ENCODE measurements around the gene PRDX2.

PRDX2 gene

DNA sequence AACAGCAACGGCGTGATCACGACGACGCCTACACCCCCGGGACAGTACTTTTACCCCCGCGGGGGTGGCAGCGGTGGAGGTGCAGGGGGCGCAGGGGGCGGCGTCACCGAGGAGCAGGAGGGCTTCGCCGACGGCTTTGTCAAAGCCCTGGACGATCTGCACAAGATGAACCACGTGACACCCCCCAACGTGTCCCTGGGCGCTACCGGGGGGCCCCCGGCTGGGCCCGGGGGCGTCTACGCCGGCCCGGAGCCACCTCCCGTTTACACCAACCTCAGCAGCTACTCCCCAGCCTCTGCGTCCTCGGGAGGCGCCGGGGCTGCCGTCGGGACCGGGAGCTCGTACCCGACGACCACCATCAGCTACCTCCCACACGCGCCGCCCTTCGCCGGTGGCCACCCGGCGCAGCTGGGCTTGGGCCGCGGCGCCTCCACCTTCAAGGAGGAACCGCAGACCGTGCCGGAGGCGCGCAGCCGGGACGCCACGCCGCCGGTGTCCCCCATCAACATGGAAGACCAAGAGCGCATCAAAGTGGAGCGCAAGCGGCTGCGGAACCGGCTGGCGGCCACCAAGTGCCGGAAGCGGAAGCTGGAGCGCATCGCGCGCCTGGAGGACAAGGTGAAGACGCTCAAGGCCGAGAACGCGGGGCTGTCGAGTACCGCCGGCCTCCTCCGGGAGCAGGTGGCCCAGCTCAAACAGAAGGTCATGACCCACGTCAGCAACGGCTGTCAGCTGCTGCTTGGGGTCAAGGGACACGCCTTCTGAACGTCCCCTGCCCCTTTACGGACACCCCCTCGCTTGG, 9.3 kb downstream of the PRDX2 start:
- DNase-seq: peak; percentile 54 to 62

DNA sequence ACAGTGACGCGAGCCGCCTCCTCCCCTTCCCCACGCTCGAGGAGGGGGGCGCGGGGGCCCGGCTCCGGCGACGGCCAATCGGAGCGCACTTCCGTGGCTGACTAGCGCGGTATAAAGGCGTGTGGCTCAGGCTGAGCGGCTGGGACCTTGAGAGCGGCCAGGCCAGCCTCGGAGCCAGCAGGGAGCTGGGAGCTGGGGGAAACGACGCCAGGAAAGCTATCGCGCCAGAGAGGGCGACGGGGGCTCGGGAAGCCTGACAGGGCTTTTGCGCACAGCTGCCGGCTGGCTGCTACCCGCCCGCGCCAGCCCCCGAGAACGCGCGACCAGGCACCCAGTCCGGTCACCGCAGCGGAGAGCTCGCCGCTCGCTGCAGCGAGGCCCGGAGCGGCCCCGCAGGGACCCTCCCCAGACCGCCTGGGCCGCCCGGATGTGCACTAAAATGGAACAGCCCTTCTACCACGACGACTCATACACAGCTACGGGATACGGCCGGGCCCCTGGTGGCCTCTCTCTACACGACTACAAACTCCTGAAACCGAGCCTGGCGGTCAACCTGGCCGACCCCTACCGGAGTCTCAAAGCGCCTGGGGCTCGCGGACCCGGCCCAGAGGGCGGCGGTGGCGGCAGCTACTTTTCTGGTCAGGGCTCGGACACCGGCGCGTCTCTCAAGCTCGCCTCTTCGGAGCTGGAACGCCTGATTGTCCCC, 10.1 kb downstream of the PRDX2 start, which contains the start of gene JUNB:
Gene JUNB (plus strand): TSS at position 142 of the 706 bp plus-strand sequence. CDS start 286 bp downstream, at position 428.
- peak; percentile 96 to 99 for DNase-seq

DNA sequence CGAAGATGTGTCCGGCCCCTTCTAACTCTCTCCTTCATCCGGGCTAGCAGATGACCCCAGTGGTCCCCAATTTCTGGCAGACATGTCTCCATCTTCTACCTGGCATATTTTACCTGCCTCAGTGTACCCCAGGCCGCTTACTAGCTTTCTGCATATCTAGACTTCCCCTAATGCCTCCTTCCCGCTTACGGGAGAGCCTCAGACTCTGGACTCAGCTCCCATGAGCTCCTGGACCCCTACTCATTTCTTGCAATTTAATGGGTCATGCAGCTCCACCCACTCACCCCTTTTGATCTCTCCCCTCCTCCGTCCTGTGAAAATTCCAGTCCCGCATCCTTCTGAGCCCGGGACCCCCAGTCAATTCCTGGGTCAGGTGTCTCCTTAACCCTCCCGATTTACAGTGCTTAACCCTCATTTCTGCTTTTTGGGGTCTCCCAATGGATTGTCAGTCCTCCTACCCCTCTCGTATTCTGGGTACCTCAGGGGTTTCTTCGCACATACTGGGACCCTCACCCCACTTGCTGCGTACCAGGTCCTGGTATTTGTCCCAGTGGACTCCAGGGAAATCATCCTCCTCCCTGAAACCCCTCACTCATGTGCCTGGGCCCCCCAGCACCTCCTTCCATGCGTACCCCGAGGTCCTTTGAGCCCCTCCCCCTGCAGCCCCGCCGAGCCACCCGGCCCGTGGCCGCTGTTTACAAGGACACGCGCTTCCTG, 10.8 kb downstream of the PRDX2 start:
- DNase-seq: peak in 1 of 2 donors; percentile 29

DNA sequence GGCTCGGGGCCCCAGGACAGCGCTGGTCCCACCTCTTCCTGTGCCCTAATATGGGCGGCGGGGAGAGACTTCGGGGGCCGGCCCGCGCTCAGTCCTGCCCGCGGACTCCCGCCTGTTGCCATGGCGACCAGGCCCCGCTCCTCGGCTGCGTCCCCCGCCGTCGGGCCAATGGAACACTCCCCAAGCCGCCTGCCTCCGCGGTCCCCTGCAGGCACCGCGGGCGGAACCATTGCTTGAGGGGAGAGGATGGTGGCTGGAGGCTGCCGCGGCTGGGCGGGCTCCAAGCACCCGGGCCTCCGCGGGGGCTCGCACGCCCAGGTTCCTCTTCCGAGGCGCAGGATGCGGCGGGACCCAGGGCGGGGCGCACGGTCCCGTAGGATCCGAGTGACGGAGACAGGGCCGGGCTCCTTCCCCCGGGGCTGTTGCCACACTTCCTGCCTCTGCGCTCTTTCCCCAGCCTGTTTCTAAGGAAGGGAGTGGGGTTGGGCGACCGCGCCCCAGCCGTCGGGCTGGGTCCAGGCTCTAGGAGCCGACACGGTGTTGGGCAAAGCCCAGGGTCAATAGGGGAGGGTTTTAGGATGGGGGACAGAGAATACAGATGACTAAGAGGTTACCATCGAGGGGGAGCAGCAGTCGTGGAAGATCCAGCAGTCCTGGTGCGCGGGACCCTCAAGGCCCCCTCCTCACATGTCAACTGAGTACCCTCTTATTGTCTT, 11.5 kb downstream of the PRDX2 start:
- DNase-seq: peak; percentile 97 to 98

DNA sequence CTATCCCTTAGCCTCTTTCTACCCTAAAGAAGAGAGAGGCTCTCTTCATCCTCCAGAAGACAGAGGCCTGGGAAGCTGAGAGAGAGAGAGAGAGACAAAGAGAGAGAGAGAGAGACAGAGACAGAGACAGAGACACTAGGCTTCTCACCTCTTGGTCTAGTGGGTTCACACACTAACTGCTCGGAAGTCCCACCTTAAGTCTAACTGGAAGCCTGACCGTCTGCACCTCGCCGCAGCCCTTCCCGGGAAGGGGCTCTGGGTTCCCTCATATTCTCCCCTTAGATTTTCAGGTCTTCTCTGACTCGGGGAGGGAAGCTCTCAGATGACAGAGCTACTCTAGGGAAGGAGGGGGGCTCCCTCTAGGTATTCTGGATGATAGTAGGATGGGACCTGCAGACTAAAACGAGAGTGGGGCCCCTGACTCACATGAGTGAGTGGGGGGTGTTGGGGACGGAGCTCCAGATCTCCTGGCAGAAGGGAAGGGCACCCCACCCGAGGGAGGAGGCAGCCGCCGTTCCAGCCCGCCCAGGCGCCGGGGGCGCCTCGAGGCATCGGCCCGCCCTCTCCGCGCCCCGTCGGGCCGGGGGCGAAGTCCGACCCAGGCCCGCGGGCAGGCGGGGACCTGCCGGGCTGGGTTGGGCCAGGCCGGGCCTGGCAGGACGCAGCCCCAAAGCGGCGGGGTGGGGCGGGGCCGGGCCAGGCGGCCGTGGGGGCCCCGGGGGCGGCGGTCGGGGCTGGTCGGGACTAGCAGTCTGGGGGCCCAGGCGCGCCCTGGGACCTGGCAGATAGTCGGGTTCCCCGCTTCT, 12.3 kb downstream of the PRDX2 start:
- peak in 1 of 2 donors; percentile 51 for DNase-seq

DNA sequence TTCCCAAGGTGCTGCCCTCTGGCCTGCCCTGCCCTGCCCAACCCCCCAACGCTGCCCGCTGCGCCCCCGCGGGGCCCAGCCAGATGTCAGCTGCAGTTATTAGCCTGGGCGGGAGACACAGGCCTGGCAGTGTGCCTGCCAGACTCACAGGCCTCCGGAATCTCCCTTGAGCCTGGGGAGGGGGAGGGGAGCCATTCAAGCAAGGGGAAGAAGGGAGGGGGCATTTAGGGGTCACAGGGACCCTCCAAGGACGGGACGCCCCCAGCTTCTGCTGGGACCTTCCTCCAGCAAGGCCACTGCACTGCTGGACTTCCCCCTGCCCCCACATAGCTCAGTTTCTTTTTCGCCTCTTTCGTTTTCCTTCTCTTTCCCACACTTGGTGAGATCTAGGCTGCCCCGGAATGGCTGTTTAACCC, 12.9 kb downstream of the PRDX2 start:
- peak; percentile 91 to 97 for DNase-seq

DNA sequence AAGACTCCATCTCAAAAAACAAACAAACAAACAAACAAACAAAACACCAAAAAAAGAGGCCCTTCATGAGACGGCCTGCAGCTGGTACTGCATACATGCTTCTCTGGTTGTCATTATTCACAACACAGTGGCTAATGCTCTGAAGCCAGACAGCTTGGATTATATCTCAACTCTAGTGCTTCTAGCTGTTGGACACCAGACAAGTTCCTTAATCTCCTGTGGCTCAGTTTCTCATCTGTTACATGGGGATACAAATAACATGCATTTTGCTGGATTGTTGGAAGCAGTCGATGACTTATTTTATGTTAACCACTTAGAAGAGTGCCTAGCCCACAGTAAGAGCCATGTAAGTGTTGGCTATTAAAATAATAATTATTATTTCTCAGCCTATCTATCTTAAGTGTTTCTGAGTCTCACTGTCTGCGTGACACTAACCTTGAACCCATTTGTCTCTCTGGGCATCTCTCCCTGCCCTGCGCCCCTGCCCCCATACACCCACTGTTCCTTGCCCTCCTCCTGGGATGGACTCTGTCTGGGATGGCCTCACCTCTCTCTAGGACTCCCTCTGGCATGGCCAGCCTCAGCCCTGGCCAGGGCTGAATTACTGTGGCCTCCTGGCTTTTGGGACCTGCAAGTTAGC, 13.4 kb downstream of the PRDX2 start:
- DNase-seq: peak in 1 of 2 donors; percentile 17

DNA sequence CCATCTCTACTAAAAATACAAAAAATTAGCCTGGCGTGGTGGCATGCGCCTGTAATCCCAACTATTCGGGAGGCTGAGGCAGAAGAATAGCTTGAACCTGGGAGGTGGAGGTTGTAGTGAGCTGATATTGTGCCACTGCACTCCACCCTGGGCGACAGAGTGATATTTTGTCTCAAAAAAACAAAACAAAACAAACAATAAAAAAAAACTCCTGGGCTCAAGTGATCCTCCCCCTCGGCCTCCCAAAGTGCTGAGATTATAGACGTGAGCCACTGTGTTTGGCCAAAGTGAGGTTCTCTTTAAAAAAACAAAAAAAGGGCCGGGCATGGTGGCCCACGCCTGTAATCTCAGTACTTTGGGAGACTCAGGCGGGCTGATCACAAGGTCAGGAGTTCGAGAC, 14.1 kb downstream of the PRDX2 start:
- no peak for DNase-seq

DNA sequence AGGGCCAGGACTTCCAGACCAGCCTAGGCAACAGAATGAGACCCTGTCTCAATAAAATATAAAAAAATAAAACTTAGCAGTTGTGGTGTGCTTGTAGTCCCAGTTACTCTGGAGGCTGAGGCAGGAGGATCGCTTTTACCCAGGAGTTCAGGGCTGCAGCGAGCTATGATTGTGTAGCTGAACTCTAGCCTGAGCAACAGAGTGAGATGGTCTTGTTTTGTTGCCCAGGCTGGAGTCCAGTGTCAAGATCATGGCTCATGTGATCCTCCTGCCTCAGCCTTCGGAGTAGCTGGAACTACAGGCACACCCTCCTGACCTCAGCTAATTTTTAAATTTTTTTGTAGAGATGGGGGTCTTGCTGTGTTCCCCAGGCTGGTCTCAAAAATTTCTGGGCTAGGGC, 14.6 kb downstream of the PRDX2 start:
- DNase-seq: no peak

DNA sequence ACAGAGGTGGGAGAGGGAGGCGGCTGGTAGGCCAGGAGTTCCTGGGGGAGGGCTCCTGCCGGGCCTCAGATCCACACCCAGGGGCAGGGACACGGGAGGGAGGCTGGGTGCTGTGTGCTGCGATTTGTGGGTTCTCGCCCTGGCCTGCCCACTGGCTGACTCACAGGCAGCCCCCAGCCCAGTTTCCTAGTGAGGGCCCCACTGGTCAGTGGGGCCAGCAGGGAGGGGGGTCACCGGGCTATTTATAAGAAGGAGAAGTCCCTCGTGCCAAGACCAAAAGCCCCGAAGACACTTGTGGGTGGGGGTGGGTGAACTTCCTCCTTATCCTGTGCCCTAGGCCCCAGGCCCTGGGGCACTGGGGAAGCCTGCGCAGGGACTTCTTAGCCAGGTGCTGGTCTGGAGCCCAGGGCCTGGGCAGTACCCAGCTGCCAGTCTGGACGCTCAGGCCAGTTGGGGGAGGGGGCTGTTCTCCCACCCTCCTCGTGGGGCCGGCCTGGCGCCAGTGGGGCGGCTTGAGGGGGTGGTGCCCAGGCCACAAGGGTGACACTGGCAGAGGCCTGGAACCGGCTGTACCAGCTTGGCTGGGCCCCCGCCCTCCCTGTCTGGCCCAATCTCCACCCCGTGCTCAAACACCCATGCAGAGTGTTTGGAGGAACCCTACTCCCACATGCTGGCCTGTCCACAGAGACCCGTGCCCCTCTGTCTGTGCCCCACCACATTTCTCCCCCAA, 15.3 kb downstream of the PRDX2 start:
- DNase-seq: peak; percentile 86 to 97

DNA sequence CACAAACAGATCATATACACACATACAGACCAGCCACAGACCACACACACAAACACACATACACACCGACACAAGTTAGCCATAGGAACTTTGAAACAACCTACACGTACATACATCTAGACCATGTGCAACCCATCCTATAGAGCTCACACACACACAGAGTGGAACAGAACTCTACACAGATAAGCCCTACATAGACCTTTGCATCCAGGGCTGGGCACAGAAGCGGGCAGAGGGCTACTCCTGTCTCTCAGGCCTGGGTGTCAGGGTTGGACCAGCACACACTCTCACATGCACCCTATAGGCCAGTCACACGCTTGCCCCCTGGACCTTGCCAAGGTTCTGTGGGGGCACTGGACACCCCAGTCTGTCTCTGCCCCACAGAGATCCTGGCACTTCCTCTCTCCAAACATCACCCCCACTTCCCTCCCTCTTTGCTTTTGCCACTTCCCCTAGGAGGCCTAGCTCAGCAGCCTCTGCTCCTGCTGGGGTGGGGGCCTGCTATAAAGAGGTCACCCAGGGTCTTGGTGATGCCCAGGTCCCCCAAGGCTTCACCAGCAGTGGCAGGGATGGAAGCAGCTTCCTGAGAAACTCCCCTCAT, 16.1 kb downstream of the PRDX2 start:
- DNase-seq: peak; percentile 66 to 70

DNA sequence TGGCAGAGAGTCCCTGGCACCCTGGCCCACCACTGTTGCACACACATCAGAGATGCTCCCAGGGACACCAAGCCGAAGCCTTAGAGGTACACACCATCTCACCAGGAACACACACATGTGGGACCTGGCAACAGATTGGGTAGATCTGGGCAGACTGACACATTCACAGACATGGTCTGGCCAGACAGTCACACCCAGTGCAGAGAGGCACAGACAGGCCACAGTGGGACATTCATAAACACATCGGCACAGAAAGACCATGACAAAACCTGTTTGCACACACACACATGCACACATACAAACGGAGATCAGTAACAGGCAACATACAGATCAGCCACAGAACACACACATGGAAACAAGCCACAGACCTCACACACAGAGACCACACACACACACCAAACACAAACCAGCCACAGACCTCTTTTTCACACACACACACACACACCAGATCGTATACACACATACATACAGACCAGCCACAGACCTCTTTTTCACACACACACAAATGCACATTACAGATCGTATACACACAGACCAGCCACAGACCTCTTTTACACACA, 16.6 kb downstream of the PRDX2 start:
- peak in 1 of 2 donors; percentile 6 for DNase-seq

DNA sequence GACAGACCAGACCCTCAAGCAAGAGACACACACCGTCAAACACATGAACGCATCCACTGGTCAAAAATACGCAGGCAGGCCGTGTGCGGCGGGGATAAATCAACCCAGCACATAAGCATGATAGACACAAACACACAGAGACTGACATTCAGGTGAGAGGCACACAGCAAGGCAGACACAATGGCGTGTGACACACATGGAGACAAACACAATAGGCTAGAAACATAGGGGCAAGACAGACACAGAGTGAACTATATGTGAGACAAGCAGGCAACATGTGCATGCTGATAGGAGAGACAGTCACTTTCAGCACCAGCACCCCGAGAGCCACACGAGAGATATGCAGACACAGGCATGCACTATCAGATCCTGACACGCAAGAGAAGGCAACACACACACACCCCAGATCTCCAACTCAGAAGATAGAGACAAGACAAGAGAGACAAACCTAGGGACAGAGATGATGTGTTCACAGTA, 17.2 kb downstream of the PRDX2 start:
- DNase-seq: peak in 1 of 2 donors; percentile 4

DNA sequence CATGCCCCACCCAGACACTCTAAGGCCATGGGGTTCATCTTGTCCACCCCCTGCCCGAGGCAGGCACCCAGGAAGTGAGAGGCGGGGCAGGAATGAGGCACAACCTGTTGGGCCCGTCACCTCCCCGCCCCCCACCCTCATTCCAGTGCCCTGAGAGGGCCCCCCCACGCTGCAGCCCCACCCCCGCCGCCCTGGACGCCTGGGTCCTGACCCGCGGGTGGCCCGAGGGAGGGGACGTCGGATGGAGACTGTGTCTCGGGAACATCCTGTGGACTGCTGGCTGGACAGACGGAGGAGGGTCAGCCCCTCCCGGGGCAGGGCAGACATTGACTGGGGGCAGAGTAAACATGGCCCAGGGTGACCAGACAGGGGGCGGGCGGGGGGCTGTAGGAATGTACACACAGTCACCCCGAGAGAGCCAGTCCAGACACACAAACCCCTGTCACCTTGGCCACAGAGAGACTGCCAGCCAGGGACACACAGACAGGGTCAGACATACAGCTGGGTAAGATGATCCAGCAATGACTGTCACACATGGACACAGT, 17.7 kb downstream of the PRDX2 start:
- DNase-seq: peak in 1 of 2 donors; percentile 9

DNA sequence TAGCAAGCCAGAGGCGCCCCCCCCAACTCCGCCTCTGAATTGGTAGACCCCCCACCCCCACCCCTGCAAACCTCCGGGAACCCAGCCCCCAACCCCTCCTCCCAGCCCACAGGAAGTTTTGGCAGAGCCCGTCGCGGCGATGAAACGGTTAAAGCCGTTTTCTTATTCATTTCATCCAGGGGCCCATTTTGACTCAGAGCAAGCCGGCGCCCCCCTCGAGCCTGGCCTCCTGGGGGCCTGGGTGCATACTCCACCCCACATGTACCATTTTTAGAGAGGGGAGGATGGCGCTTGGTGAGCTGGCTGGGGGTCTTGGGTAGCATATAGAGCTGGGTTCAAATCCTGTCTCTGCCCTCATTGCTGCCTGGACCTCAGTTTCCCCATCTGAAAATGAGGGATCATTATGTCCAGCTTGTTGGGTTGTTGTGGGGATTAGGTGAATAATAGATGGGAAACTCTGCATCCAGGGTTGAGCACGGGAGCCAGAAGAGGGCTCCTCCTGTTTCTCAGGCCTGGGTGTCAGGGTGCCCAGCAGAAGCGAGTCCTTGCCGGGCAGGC, 18.2 kb downstream of the PRDX2 start:
- DNase-seq: no peak

DNA sequence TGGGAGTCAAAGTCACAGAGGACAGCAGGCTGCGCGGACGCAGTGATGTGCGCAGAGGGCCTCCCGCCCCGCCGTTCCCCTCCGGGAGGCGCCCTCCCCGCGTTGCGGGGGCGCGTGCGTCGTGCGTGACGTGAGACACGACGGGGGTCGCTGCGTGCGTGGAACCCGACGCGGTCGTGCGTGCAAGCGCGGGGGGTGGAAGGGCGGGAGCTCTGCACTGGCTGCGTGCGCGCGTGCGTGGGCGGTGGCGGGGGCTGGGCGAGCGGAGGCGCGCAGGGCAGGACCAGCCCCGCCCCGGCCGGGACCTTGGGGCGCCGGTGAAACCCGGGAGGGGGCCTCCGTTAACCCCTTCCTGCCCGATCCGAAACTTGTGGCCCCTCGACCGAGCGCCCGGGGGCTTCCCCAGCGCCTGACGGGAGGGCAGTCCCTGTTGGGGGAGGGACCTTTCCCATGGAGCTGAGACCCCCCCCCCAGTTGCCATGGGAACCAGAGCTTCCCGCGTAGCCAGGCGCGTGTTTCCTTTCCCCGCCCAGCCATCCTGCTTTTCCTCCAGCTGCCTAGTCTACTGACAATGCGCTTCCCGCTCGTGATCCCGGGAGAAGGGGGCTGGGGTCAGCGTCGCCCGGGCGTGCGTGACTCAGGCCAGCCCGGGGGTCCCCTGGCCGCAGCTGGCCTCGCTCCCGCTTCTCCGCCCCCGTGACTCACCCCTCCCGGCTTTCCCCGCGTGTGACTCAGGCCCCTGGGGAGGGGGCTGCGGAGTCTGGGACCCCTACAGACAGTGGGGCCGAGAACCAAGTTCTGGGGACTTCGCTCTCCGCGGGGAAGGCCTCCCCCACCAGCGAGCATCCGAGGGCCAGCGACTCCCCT, 18.9 kb downstream of the PRDX2 start:
- DNase-seq: peak; percentile 41 to 56

DNA sequence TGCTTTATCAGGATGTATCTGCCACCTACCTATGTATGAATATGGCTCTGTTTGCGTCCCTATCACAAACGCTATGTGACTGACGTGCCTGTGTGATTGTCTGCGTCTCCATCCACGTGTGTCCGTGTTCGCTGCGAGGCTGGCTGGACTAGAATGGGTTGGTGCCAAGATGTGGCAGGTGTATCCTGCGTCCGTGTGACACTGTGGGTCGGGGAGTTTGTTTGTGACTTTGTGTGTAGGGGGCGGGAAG, 19.5 kb downstream of the PRDX2 start:
- no peak for DNase-seq

Data from inflammatory macrophage treated with lipopolysaccharide for 1 hour (primary cell).